ENCODE data around the gene ATP10A.
"Not testable (repeated sequence)": the region's sequence is repeated elsewhere in the genome, so short reads cannot be mapped to it uniquely, and the experiment has no call there.

The ATP10A gene

GRCh38 chr15:25884370-25884769 is 21.2 kb upstream of the ATP10A start:
- no peak for DNase-seq (ENCODE audit: low read depth)

- DNase-seq (ENCODE audit: low read depth), result no peak
These were observed 20.5 kb upstream of the ATP10A start for GRCh38 chr15:25883463-25884259.

- no peak for DNase-seq (ENCODE audit: low read depth)
These were observed 19.3 kb upstream of the ATP10A start for GRCh38 chr15:25882466-25882865.

- DNase-seq (ENCODE audit: low read depth), result not testable (repeated sequence)
These were observed 17.8 kb upstream of the ATP10A start for GRCh38 chr15:25880877-25881276.

- DNase-seq (ENCODE audit: low read depth), result no peak
These were observed 17.3 kb upstream of the ATP10A start for GRCh38 chr15:25880411-25880810.

GRCh38 chr15:25879438-25879837 is 16.3 kb upstream of the ATP10A start:
- no peak for DNase-seq (ENCODE audit: low read depth)

GRCh38 chr15:25877681-25878080 is 14.6 kb upstream of the ATP10A start:
- no peak for DNase-seq (ENCODE audit: low read depth)

GRCh38 chr15:25876231-25877140 is 13.4 kb upstream of the ATP10A start:
- DNase-seq (ENCODE audit: low read depth), result no peak

- no peak for DNase-seq (ENCODE audit: low read depth)
These were observed 12.4 kb upstream of the ATP10A start for GRCh38 chr15:25875566-25875965.

GRCh38 chr15:25874379-25874778 is 11.3 kb upstream of the ATP10A start:
- no peak for DNase-seq (ENCODE audit: low read depth)

- DNase-seq (ENCODE audit: low read depth), result no peak
These were observed 8.3 kb upstream of the ATP10A start for GRCh38 chr15:25871403-25871802.

GRCh38 chr15:25870938-25871337 is 7.8 kb upstream of the ATP10A start:
- no peak for DNase-seq (ENCODE audit: low read depth)

- no peak for DNase-seq (ENCODE audit: low read depth)
These were observed 6.6 kb upstream of the ATP10A start for GRCh38 chr15:25869701-25870100.

GRCh38 chr15:25866874-25867273 is 3.7 kb upstream of the ATP10A start:
- no peak for DNase-seq (ENCODE audit: low read depth)

- DNase-seq (ENCODE audit: low read depth), result no peak
These were observed 3.1 kb upstream of the ATP10A start for GRCh38 chr15:25866251-25866650.

GRCh38 chr15:25864966-25865365 is 1.8 kb upstream of the ATP10A start:
- no peak for DNase-seq (ENCODE audit: low read depth)

GRCh38 chr15:25863968-25864580 is 947 bp upstream of the ATP10A start:
- DNase-seq (ENCODE audit: low read depth), result no peak

GRCh38 chr15:25862472-25863110 is 536 bp downstream of the ATP10A start:
- DNase-seq (ENCODE audit: low read depth), result no peak

- DNase-seq (ENCODE audit: low read depth), result no peak
These were observed 1.1 kb downstream of the ATP10A start for GRCh38 chr15:25862071-25862471.

- no peak for DNase-seq (ENCODE audit: low read depth)
These were observed 2.0 kb downstream of the ATP10A start for GRCh38 chr15:25860885-25861866.

All from activated gamma-delta T cell treated with anti-CD3 and anti-CD28 coated beads, Interleukin-2, amount 50 U/mL, for 16 hours (primary cell).